Body of pancreas (tissue), 4 donors: ENCODE measurements around the gene ARFIP1.

Source experiments
- POLR2A ChIP-seq, 3 donors: fragments of 450-650 bp; IDR thresholded peaks; one replicate each; pipeline ENCODE4 v1.6.1; 2016; ENCODE audit warnings: antibody characterized with exemption in 3 of 3, mild to moderate bottlenecking in 2 of 3
- TF ChIP-seq, protein P1 (sequence below), 7 experiments: fragments of 450-650 bp in 4 of 7; fragments of 200-600 bp in 3 of 7; sonication (generic) in 3 of 7; IDR thresholded peaks; one replicate each; pipeline ENCODE4 v1.5.1; 2016 to 2019; ENCODE audit warnings: antibody characterized with exemption in 7 of 7

DNA sequence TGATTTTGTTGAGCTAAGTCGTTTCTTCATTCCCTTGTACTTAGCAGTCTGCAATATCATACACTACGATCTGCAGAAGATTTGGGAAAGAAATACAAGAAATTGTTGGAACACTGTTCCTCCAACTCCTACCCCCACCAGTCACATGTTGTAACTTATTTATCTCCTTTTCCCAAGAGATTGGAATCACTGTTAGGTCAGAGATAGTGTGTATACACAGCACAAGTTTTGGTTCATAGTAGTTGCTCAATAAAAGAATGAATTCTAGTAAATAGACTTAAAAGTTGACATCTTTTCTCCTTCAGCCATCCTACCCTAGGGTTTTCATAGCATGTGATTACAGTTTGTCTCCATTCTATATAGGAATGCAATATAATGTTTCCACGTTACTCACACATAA, 68.8 kb downstream of the ARFIP1 start:
- TF ChIP-seq, protein P1, sequence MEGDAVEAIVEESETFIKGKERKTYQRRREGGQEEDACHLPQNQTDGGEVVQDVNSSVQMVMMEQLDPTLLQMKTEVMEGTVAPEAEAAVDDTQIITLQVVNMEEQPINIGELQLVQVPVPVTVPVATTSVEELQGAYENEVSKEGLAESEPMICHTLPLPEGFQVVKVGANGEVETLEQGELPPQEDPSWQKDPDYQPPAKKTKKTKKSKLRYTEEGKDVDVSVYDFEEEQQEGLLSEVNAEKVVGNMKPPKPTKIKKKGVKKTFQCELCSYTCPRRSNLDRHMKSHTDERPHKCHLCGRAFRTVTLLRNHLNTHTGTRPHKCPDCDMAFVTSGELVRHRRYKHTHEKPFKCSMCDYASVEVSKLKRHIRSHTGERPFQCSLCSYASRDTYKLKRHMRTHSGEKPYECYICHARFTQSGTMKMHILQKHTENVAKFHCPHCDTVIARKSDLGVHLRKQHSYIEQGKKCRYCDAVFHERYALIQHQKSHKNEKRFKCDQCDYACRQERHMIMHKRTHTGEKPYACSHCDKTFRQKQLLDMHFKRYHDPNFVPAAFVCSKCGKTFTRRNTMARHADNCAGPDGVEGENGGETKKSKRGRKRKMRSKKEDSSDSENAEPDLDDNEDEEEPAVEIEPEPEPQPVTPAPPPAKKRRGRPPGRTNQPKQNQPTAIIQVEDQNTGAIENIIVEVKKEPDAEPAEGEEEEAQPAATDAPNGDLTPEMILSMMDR (IDR thresholded peaks at IDR 0.05) = no peak
- TF ChIP-seq POLR2A (IDR thresholded peaks at IDR 0.05) = no peak
